T-helper 17 cell (primary cell): ENCODE results near the gene NSMCE1. TPM values are rescaled to one million over a fixed set of nuclear protein-coding genes. Genes with fewer than 3 reads are reported as not detected.

ENCODE experiments used
- ATAC-seq: fragments of 150-1000 bp; cut with Tn5 transposase; 2 replicates; pipeline ENCODE4 v1.10.0; 2021; ENCODE audit warnings: mild to moderate bottlenecking, moderate library complexity
- DNase-seq, 3 donors: peaks; one replicate each; pipeline versions ENCODE4 v3.0.0 to v3.0.0-alpha.2; 2020 to 2021
- H3K9me3 ChIP-seq: one replicate; pipeline ENCODE4 v1.7.0; 2013; ENCODE audit warnings: low read length, mild to moderate bottlenecking; ENCODE audit not compliant: control insufficient read depth, poor library complexity, severe bottlenecking
- H3K27ac Mint-ChIP-seq: one replicate; pipeline ENCODE4 v1.8.0; 2022; ENCODE audit warnings: mild to moderate bottlenecking, moderate library complexity, mixed read lengths
- H3K27me3 Mint-ChIP-seq: one replicate; pipeline ENCODE4 v1.8.0; 2022; ENCODE audit warnings: mixed read lengths
- H3K36me3 Mint-ChIP-seq: one replicate; pipeline ENCODE4 v1.8.0; 2022; ENCODE audit warnings: low read depth, mixed read lengths
- H3K4me1 Mint-ChIP-seq: one replicate; pipeline ENCODE4 v1.8.0; 2022; ENCODE audit warnings: mild to moderate bottlenecking, mixed read lengths
- H3K4me3 Mint-ChIP-seq: one replicate; pipeline ENCODE4 v1.8.0; 2022; ENCODE audit warnings: mild to moderate bottlenecking, moderate library complexity, mixed read lengths
- total RNA-seq, 4 donors: library from RNA in 2 of 4; stranded (reverse) in 2 of 4; gene quantifications; one replicate each; pipeline ENCODE4 v1.2.3 and lab custom pipeline; 2022 to 2026

NSMCE1 gene
- total RNA-seq (10 to 100 TPM; 35.1 to 49.2 TPM), total RNA-seq (lab: John Stamatoyannopoulos, UW) (28.4 to 47.5 reads per million in 2 donors)

GRCh38 chr16:27268376-27269299 lies at the start of gene NSMCE1:
NSMCE1 (minus strand) TSS chr16:27268772; CDS start chr16:27257570, 11,202 bp downstream.
- H3K36me3 Mint-ChIP-seq: peaks cover 9% of the 10 kb centered on the region
- H3K9me3 ChIP-seq: no peaks in the 10 kb centered on the region
- peaks cover 45% of the 10 kb centered on the region for H3K4me1 Mint-ChIP-seq
- H3K27me3 Mint-ChIP-seq: no peaks in the 10 kb centered on the region
- H3K27ac Mint-ChIP-seq: peak within 1 kb of the TSS; percentile 99
- peak; percentile 86 to 94 (median 87) for DNase-seq
- H3K4me3 Mint-ChIP-seq: peak within 1 kb of the TSS; percentile 97
- ATAC-seq: peak; percentile 99

GRCh38 chr16:27317738-27318391 lies 49.3 kb upstream of the NSMCE1 start:
- Mint-ChIP-seq H3K4me3 (peak overlapping the region; percentile 99), H3K27ac (peak overlapping the region; percentile 97), H3K36me3 (peaks cover 3% of the 10 kb centered on the region), H3K4me1 (peaks cover 58% of the 10 kb centered on the region), H3K27me3 (no peaks in the 10 kb centered on the region)
- no peaks in the 10 kb centered on the region for H3K9me3 ChIP-seq
- ATAC-seq (peak; percentile 35), DNase-seq (no peak)

GRCh38 chr16:27317320-27317719 lies 48.7 kb upstream of the NSMCE1 start:
- Mint-ChIP-seq H3K36me3 (peaks cover 3% of the 10 kb centered on the region), H3K27me3 (no peaks in the 10 kb centered on the region), H3K4me3 (peak overlapping the region; percentile 99), H3K4me1 (peaks cover 58% of the 10 kb centered on the region), H3K27ac (peak overlapping the region; percentile 97)
- H3K9me3 ChIP-seq: no peaks in the 10 kb centered on the region
- DNase-seq (no peak), ATAC-seq (no peak)

- no peak for ATAC-seq
- peaks cover 53% of the 10 kb centered on the region for H3K4me1 Mint-ChIP-seq
- H3K27ac Mint-ChIP-seq: peak overlapping the region; percentile 97
- no peak for DNase-seq
- H3K9me3 ChIP-seq: no peaks in the 10 kb centered on the region
- H3K4me3 Mint-ChIP-seq: peak overlapping the region; percentile 99
- H3K36me3 Mint-ChIP-seq: peaks cover 3% of the 10 kb centered on the region
- no peaks in the 10 kb centered on the region for H3K27me3 Mint-ChIP-seq
These were observed 47.6 kb upstream of the NSMCE1 start for GRCh38 chr16:27316038-27316680.

GRCh38 chr16:27315333-27316037 lies 46.9 kb upstream of the NSMCE1 start:
- Mint-ChIP-seq H3K4me3 (peak overlapping the region; percentile 99), H3K27ac (peak overlapping the region; percentile 97), H3K4me1 (peaks cover 52% of the 10 kb centered on the region), H3K27me3 (no peaks in the 10 kb centered on the region), H3K36me3 (peaks cover 3% of the 10 kb centered on the region)
- ATAC-seq (peak; percentile 40), DNase-seq (peak in 1 of 3 donors; percentile 27)
- H3K9me3 ChIP-seq: no peaks in the 10 kb centered on the region

GRCh38 chr16:27314986-27315332 lies 46.4 kb upstream of the NSMCE1 start:
- peak overlapping the region; percentile 99 for H3K4me3 Mint-ChIP-seq
- ATAC-seq (no peak), DNase-seq (no peak)
- H3K27me3 Mint-ChIP-seq: no peaks in the 10 kb centered on the region
- H3K27ac Mint-ChIP-seq: peak overlapping the region; percentile 97
- H3K36me3 Mint-ChIP-seq: peaks cover 3% of the 10 kb centered on the region
- peaks cover 54% of the 10 kb centered on the region for H3K4me1 Mint-ChIP-seq
- no peaks in the 10 kb centered on the region for H3K9me3 ChIP-seq

- DNase-seq (peak in 1 of 3 donors; percentile 26), ATAC-seq (peak; percentile 32)
- H3K4me1 Mint-ChIP-seq: peaks cover 50% of the 10 kb centered on the region
- peaks cover 3% of the 10 kb centered on the region for H3K36me3 Mint-ChIP-seq
- no peaks in the 10 kb centered on the region for H3K9me3 ChIP-seq
- H3K27ac Mint-ChIP-seq: peak overlapping the region; percentile 97
- H3K4me3 Mint-ChIP-seq: peak overlapping the region; percentile 99
- H3K27me3 Mint-ChIP-seq: no peaks in the 10 kb centered on the region
These were observed 45.7 kb upstream of the NSMCE1 start for GRCh38 chr16:27314161-27314723.

GRCh38 chr16:27313422-27314160 lies 45.0 kb upstream of the NSMCE1 start, which contains the start of gene IL4R:
IL4R (plus strand) TSS chr16:27313974; CDS start chr16:27340204, 26,230 bp downstream.
- Mint-ChIP-seq H3K27me3 (no peaks in the 10 kb centered on the region), H3K27ac (peak within 1 kb of the TSS; percentile 97), H3K4me1 (peaks cover 44% of the 10 kb centered on the region), H3K36me3 (peaks cover 3% of the 10 kb centered on the region), H3K4me3 (peak within 1 kb of the TSS; percentile 99)
- H3K9me3 ChIP-seq: no peaks in the 10 kb centered on the region
- peak; percentile 71 for ATAC-seq
- DNase-seq: peak; percentile 52 to 62 (median 56)

- Mint-ChIP-seq H3K27me3 (no peaks in the 10 kb centered on the region), H3K4me3 (peak overlapping the region; percentile 99), H3K4me1 (peaks cover 36% of the 10 kb centered on the region), H3K27ac (peak overlapping the region; percentile 97), H3K36me3 (peaks cover 3% of the 10 kb centered on the region)
- DNase-seq (no peak), ATAC-seq (no peak)
- H3K9me3 ChIP-seq: no peaks in the 10 kb centered on the region
These were observed 44.2 kb upstream of the NSMCE1 start for GRCh38 chr16:27312580-27313421.

GRCh38 chr16:27311897-27312303 lies 43.3 kb upstream of the NSMCE1 start:
- H3K27me3 Mint-ChIP-seq: no peaks in the 10 kb centered on the region
- H3K36me3 Mint-ChIP-seq: peaks cover 3% of the 10 kb centered on the region
- H3K9me3 ChIP-seq: no peaks in the 10 kb centered on the region
- ATAC-seq: no peak
- H3K4me1 Mint-ChIP-seq: peaks cover 27% of the 10 kb centered on the region
- no peak overlapping the region for H3K4me3 Mint-ChIP-seq
- peak overlapping the region; percentile 24 for H3K27ac Mint-ChIP-seq
- DNase-seq: no peak

GRCh38 chr16:27311448-27311830 lies 42.9 kb upstream of the NSMCE1 start:
- H3K4me1 Mint-ChIP-seq: peaks cover 24% of the 10 kb centered on the region
- H3K27me3 Mint-ChIP-seq: no peaks in the 10 kb centered on the region
- ATAC-seq: no peak
- H3K9me3 ChIP-seq: no peaks in the 10 kb centered on the region
- no peak overlapping the region for H3K27ac Mint-ChIP-seq
- no peak for DNase-seq
- no peak overlapping the region for H3K4me3 Mint-ChIP-seq
- H3K36me3 Mint-ChIP-seq: peaks cover 3% of the 10 kb centered on the region
